H1 (cell line): Measurements from ENCODE around the gene ATG7. TPM values are rescaled to one million over a fixed set of nuclear protein-coding genes. Genes with fewer than 3 reads are reported as not detected.

Experiments
- CTCF ChIA-PET: fragments of 300-600 bp; sonication (Branson Sonifier 250); formaldehyde crosslinking; loops from one replicate; lab custom pipeline; 2021; ENCODE audit not compliant: partially characterized antibody; lab: Charles Lee
- POLR2A ChIA-PET: fragments of 300-600 bp; sonication (Branson Sonifier 250); formaldehyde crosslinking; loops from one replicate; lab custom pipeline; 2021; ENCODE audit warnings: inconsistent platforms; ENCODE audit not compliant: partially characterized antibody; lab: Charles Lee
- DNase-seq, 2 experiments: peaks; one replicate each; pipeline versions ENCODE4 v3.0.0 to v3.0.0-alpha.2; 2010 to 2022; ENCODE audit warnings: low spot score in 2 of 2, low read depth in 1 of 2, mixed read lengths in 1 of 2
- FAIRE-seq: peaks from 2 replicates; lab custom pipeline; 2011; peaks lifted over from hg19 to GRCh38; lab: Jason Lieb, UNC
- H2AFZ ChIP-seq: 2 replicates; pipeline ENCODE4 v1.8.1; 2012; ENCODE audit warnings: low read length, inconsistent platforms
- H2AK5ac ChIP-seq: 2 replicates; pipeline ENCODE4 v1.6.1; 2013; ENCODE audit warnings: low read depth, low read length
- H2BK120ac ChIP-seq: replicated peaks from 2 replicates; pipeline ENCODE3; 2013; ENCODE audit warnings: low read depth, low read length, inconsistent platforms
- H2BK12ac ChIP-seq: 2 replicates; pipeline ENCODE4 v1.6.1; 2013; ENCODE audit warnings: low read depth, low read length
- H2BK15ac ChIP-seq: 2 replicates; pipeline ENCODE4 v1.6.1; 2013; ENCODE audit warnings: low read length
- H2BK20ac ChIP-seq: 2 replicates; pipeline ENCODE4 v1.6.1; 2013; ENCODE audit warnings: low read length
- H2BK5ac ChIP-seq: 2 replicates; pipeline ENCODE4 v1.6.1; 2013; ENCODE audit warnings: low read depth, low read length
- H3K14ac ChIP-seq: 2 replicates; pipeline ENCODE4 v1.6.1; 2013; ENCODE audit warnings: inconsistent platforms; ENCODE audit not compliant: insufficient read length
- H3K18ac ChIP-seq: 2 replicates; pipeline ENCODE4 v1.6.1; 2013; ENCODE audit warnings: low read length; ENCODE audit errors: extremely low read depth
- H3K23ac ChIP-seq: 2 replicates; pipeline ENCODE4 v1.6.1; 2013; ENCODE audit warnings: inconsistent platforms; ENCODE audit not compliant: insufficient read length
- H3K23me2 ChIP-seq: 2 replicates; pipeline ENCODE4 v1.6.1; 2013; ENCODE audit warnings: low read depth, low read length
- H3K27ac ChIP-seq: 2 replicates; pipeline ENCODE4 v1.6.1; 2011; ENCODE audit warnings: low read depth, low read length, inconsistent platforms
- H3K27me3 ChIP-seq, 4 experiments: replicated peaks in 1 of 4; 1 replicate in 1 of 4; 2 replicates in 3 of 4; pipeline versions ENCODE4 v1.6.1 to v1.8.1; 2011 to 2013; ENCODE audit warnings: low read length in 3 of 4, mild to moderate bottlenecking in 3 of 4, inconsistent platforms in 2 of 4, mixed read lengths in 2 of 4, moderate library complexity in 1 of 4; ENCODE audit not compliant: control insufficient read depth in 3 of 4, insufficient read depth in 3 of 4; ENCODE audit errors: extremely low read depth in 1 of 4
- H3K36me3 ChIP-seq, 4 experiments: 2 replicates each; pipeline versions ENCODE4 v1.6.1 to v1.8.1; 2011 to 2013; ENCODE audit warnings: mild to moderate bottlenecking in 4 of 4, low read length in 3 of 4, moderate library complexity in 2 of 4, control low read depth in 1 of 4, inconsistent platforms in 1 of 4; ENCODE audit not compliant: insufficient read depth in 4 of 4, control insufficient read depth in 2 of 4
- H3K4ac ChIP-seq: replicated peaks from 2 replicates; pipeline ENCODE3; 2013; ENCODE audit warnings: low read length, low read depth, mixed read lengths, inconsistent platforms; ENCODE audit not compliant: insufficient read length
- H3K4me1 ChIP-seq, 4 experiments: replicated peaks in 1 of 4; 1 replicate in 1 of 4; 2 replicates in 3 of 4; pipeline versions ENCODE4 v1.6.1 to v1.8.1; 2011 to 2013; ENCODE audit warnings: low read length in 3 of 4, inconsistent platforms in 2 of 4, mixed read lengths in 1 of 4; ENCODE audit not compliant: insufficient read depth in 4 of 4, control insufficient read depth in 3 of 4
- H3K4me2 ChIP-seq, 2 experiments: 2 replicates each; pipeline versions ENCODE4 v1.6.1 to v1.8.1; 2011 to 2013; ENCODE audit warnings: low read depth in 2 of 2, low read length in 2 of 2, control low read depth in 1 of 2, inconsistent platforms in 1 of 2, mild to moderate bottlenecking in 1 of 2; ENCODE audit not compliant: insufficient read depth in 1 of 2
- H3K4me3 ChIP-seq, 4 experiments: fragments of 200-600, 300-600 bp in 1 of 4; sonication (generic), shearing (Covaris generic), sonication (Bioruptor Twin) in 1 of 4; 2 replicates each; pipeline versions ENCODE4 v1.5.1 to v1.8.1; 2011 to 2016; ENCODE audit warnings: low read length in 4 of 4, low read depth in 3 of 4, control low read depth in 2 of 4, inconsistent platforms in 2 of 4, mild to moderate bottlenecking in 2 of 4, mixed read lengths in 1 of 4, moderate library complexity in 1 of 4; ENCODE audit not compliant: insufficient read depth in 2 of 4; ENCODE audit errors: extremely low read depth in 1 of 4
- H3K56ac ChIP-seq: replicated peaks from 2 replicates; pipeline ENCODE3; 2013; ENCODE audit warnings: low read depth, mild to moderate bottlenecking, mixed read lengths, low read length, inconsistent platforms; ENCODE audit not compliant: insufficient read length
- H3K79me1 ChIP-seq: 2 replicates; pipeline ENCODE4 v1.6.1; 2013; ENCODE audit warnings: low read depth, low read length, control low read depth
- H3K79me2 ChIP-seq, 2 experiments: 2 replicates each; pipeline versions ENCODE4 v1.6.1 to v1.8.1; 2012 to 2013; ENCODE audit warnings: low read length in 2 of 2, mild to moderate bottlenecking in 2 of 2, inconsistent platforms in 1 of 2; ENCODE audit not compliant: insufficient read depth in 2 of 2, control insufficient read depth in 1 of 2
- H3K9ac ChIP-seq, 4 experiments: replicated peaks in 1 of 4; 1 replicate in 1 of 4; 2 replicates in 3 of 4; pipeline versions ENCODE4 v1.6.1 to v1.8.1; 2011 to 2013; ENCODE audit warnings: low read depth in 3 of 4, low read length in 3 of 4, control low read depth in 2 of 4, mild to moderate bottlenecking in 2 of 4, moderate library complexity in 2 of 4, inconsistent platforms in 1 of 4; ENCODE audit errors: extremely low read depth in 1 of 4
- H3K9me3 ChIP-seq, 2 experiments: 2 replicates each; pipeline versions ENCODE4 v1.6.1 to v1.8.1; 2012 to 2013; ENCODE audit warnings: mild to moderate bottlenecking in 2 of 2, moderate library complexity in 2 of 2, control low read depth in 1 of 2, inconsistent platforms in 1 of 2, low read depth in 1 of 2, low read length in 1 of 2, mixed read lengths in 1 of 2; ENCODE audit not compliant: insufficient read depth in 2 of 2
- H4K20me1 ChIP-seq, 2 experiments: replicated peaks in 1 of 2; 2 replicates each; pipeline versions ENCODE3 to v1.8.1; 2011 to 2013; ENCODE audit warnings: inconsistent platforms in 2 of 2, low read length in 2 of 2, mild to moderate bottlenecking in 1 of 2; ENCODE audit not compliant: insufficient read depth in 2 of 2, control insufficient read depth in 1 of 2
- H4K5ac ChIP-seq: 2 replicates; pipeline ENCODE4 v1.6.1; 2013; ENCODE audit warnings: low read length, low read depth, mixed read lengths, inconsistent platforms; ENCODE audit not compliant: insufficient read length
- H4K8ac ChIP-seq: 2 replicates; pipeline ENCODE4 v1.8.0; 2013; ENCODE audit warnings: mild to moderate bottlenecking, moderate library complexity, low read length, inconsistent platforms; ENCODE audit not compliant: insufficient read depth; ENCODE audit errors: extremely low read depth
- H4K91ac ChIP-seq: replicated peaks from 2 replicates; pipeline ENCODE3; 2013; ENCODE audit warnings: low read length, mixed read lengths, inconsistent platforms; ENCODE audit not compliant: insufficient read length
- BRCA1 ChIP-seq: IDR thresholded peaks from 2 replicates; pipeline ENCODE4 v1.6.1; 2012; ENCODE audit warnings: low read depth, low read length, improper control_type of control experiment
- KDM1A ChIP-seq: fragments of 200-600, 300-600 bp; sonication (generic); IDR thresholded peaks from 2 replicates; pipeline ENCODE4 v1.7.1; 2016; ENCODE audit warnings: mild to moderate bottlenecking, low read length, borderline replicate concordance
- NRF1 ChIP-seq: IDR thresholded peaks from 2 replicates; pipeline ENCODE4 v1.6.1; 2011; ENCODE audit warnings: mild to moderate bottlenecking, low read depth, low read length, improper control_type of control experiment
- RFX5 ChIP-seq: IDR thresholded peaks from 2 replicates; pipeline ENCODE4 v1.6.1; 2011; ENCODE audit warnings: low read depth, low read length, improper control_type of control experiment, borderline replicate concordance
- SP2 ChIP-seq: IDR thresholded peaks from 2 replicates; pipeline ENCODE4 v1.6.1; 2012; ENCODE audit warnings: mild to moderate bottlenecking, low read length, inconsistent platforms
- WGBS, 2 experiments: shearing (Covaris generic) in 1 of 2; methylation state at CpG; one replicate each; pipeline versions ENCODE4 v1.1.6 to v1.1.7; 2013 to 2015; ENCODE audit warnings: low lambda C conversion rate in 2 of 2, mixed read lengths in 2 of 2, inconsistent platforms in 1 of 2, low coverage in 1 of 2, missing lambda C conversion rate in 1 of 2; ENCODE audit not compliant: insufficient replicate concordance in 2 of 2, insufficient coverage in 1 of 2, insufficient read length in 1 of 2; ENCODE audit errors: extremely low coverage in 1 of 2, missing lambda C conversion rate in 1 of 2; 5-methylcytosine and 5-hydroxymethylcytosine counted together
- polyA plus RNA-seq, 7 experiments: library from polyadenylated mRNA; depleted of rRNA in 3 of 7; stranded (reverse) in 5 of 7; unstranded in 2 of 7; fragments of >200 nt in 5 of 7; fragments of 200-250 nt in 2 of 7; gene quantifications; 1 replicate in 5 of 7; 2 replicates in 1 of 7; 4 replicates in 1 of 7; pipeline versions ENCODE4 v1.2.1 to v1.2.3, GENCODE V29; 2011 to 2013; ENCODE audit warnings: missing spikeins in 2 of 7, mixed read lengths in 2 of 7
- total RNA-seq: library from RNA; stranded (reverse); fragmentation: NEBNext Ultra II Directional; extraction: Animal tissue kit (Norgen Biotek cat#: 25700); gene quantifications from 2 replicates; pipeline ENCODE4 v1.2.1, GENCODE V29; 2021

The ATG7 gene
- total and polyA plus RNA-seq, 2 of the 8 experiments (the other 6 are each of a cell fraction or from before 2014, with no cell fraction given), result 15.0 to 19.1 TPM

- H4K5ac ChIP-seq, result no peak overlapping the region
- no peaks in the 10 kb centered on the region for H3K9me3 ChIP-seq
- no peak overlapping the region for H2BK5ac ChIP-seq
- 83% methylated on average over 2 of the region's 2 CpGs; no CpG with 5 or more reads in 1 of the 2 experiments for WGBS, 2 experiments
- no peaks in the 10 kb centered on the region for H3K79me1 ChIP-seq
- no peak overlapping the region for H2AFZ ChIP-seq
- no peak overlapping the region for H2BK20ac ChIP-seq
- no peak overlapping the region for H3K9ac ChIP-seq
- DNase-seq (no peak), FAIRE-seq (no peak)
- no peaks in the 10 kb centered on the region for H3K4me1 ChIP-seq
- no peaks in the 10 kb centered on the region for H3K27me3 ChIP-seq
- H3K23me2 ChIP-seq, result no peaks in the 10 kb centered on the region
- no peak overlapping the region for H2BK15ac ChIP-seq
- H3K56ac ChIP-seq, result no peak overlapping the region
- POLR2A ChIA-PET, result no interaction called here
- no peaks in the 10 kb centered on the region for H3K79me2 ChIP-seq
- H3K23ac ChIP-seq, result no peak overlapping the region
- TF ChIP-seq NRF1 (no peak), BRCA1 (no peak), KDM1A (no peak), SP2 (no peak), RFX5 (no peak)
- H3K4me3 ChIP-seq, result no peak overlapping the region
- H3K4ac ChIP-seq, result no peak overlapping the region
- no peak overlapping the region for H4K8ac ChIP-seq
- CTCF ChIA-PET, result interaction anchor here (1.1 to 2.5 kb wide), 4 partner anchors 10 to 305 kb away, joined by 3 to 13 read pairs (median 4); no protein-coding TSS in a partner anchor
- H3K27ac ChIP-seq, result no peak overlapping the region
- H3K14ac ChIP-seq, result no peak overlapping the region
- H2AK5ac ChIP-seq, result no peak overlapping the region
- H4K20me1 ChIP-seq, result no peaks in the 10 kb centered on the region
- no peak overlapping the region for H2BK12ac ChIP-seq
- H4K91ac ChIP-seq, result no peak overlapping the region
- no peaks in the 10 kb centered on the region; a peak in 2 of 8 replicates for H3K36me3 ChIP-seq
- H2BK120ac ChIP-seq, result no peak overlapping the region
- H3K18ac ChIP-seq, result no peak overlapping the region
- no peak overlapping the region for H3K4me2 ChIP-seq
Measured at GRCh38 chr3:11349446-11349845, 77.2 kb downstream of the ATG7 start.
